ENCODE measurements around the gene HSPA12A.

Gene HSPA12A

GRCh38 chr10:116633216-116633600 is 109.2 kb downstream of the HSPA12A start:
- no peak for DNase-seq

- no peak for DNase-seq
These were observed 109.7 kb downstream of the HSPA12A start for GRCh38 chr10:116632596-116633215.

GRCh38 chr10:116631871-116632295 is 110.5 kb downstream of the HSPA12A start:
- DNase-seq, result no peak

- no peak for DNase-seq
These were observed 112.3 kb downstream of the HSPA12A start for GRCh38 chr10:116630020-116630419.

GRCh38 chr10:116629340-116629739 is 113.0 kb downstream of the HSPA12A start:
- no peak for DNase-seq

- peak in 6 of 56 donors; percentile 2 to 35 (median 8) for DNase-seq
These were observed 114.9 kb downstream of the HSPA12A start for GRCh38 chr10:116627386-116627933.

GRCh38 chr10:116626815-116627214 is 115.6 kb downstream of the HSPA12A start:
- DNase-seq, result no peak

- DNase-seq, result no peak
These were observed 116.5 kb downstream of the HSPA12A start for GRCh38 chr10:116625845-116626244.

GRCh38 chr10:116621934-116622655 is 120.3 kb downstream of the HSPA12A start:
- no peak for DNase-seq

- DNase-seq, result no peak
These were observed 120.9 kb downstream of the HSPA12A start for GRCh38 chr10:116621476-116621875.
